ENCODE data around the gene ZNF14. TPM values are rescaled to one million over a fixed set of nuclear protein-coding genes. Genes with fewer than 3 reads are reported as not detected.
A peak's percentile ranks its signal among the peaks of the same experiment; 100 is the strongest.

ZNF14 gene
- total and polyA plus RNA-seq, 9 of the 15 experiments (the other 6 are each of a cell fraction or from before 2014, with no cell fraction given) = 1.9 to 7.0 (median 4.0) TPM

GRCh38 chr19:19663256-19664120 lies 69.4 kb downstream of the ZNF14 start, which contains the start of gene ATP13A1 (continued):
- TF ChIP-seq BRCA1 (IDR thresholded peaks at IDR 0.05) (no peak), BRCA1 (CRISPR knock-in tag; IDR thresholded peaks at IDR 0.05) (no peak), THRB (CRISPR knock-in tag; conservative IDR thresholded peaks at IDR 0.05) (peak; percentile 85; the same call in 1 of the 2 replicates), FOXJ2 (tag; IDR thresholded peaks at IDR 0.05) (peak; percentile 89), XRCC3 (IDR thresholded peaks at IDR 0.05) (no peak), ZNF24 (IDR thresholded peaks at IDR 0.05) (peak; percentile 33; the same call in 1 of the 2 replicates), CEBPB (tag; IDR thresholded peaks at IDR 0.05) (no peak), FOXO4 (CRISPR knock-in tag; IDR thresholded peaks at IDR 0.05) (no peak), ELK1 (CRISPR knock-in tag; IDR thresholded peaks at IDR 0.05) (no peak), GABPA (tag; conservative IDR thresholded peaks at IDR 0.05; ENCODE audit: low read depth) (peak; percentile 99), ZBTB40 (IDR thresholded peaks at IDR 0.05) (peak; percentile 96), ZBTB40 (CRISPR knock-in tag; IDR thresholded peaks at IDR 0.05) (no peak), HOMEZ (CRISPR knock-in tag; IDR thresholded peaks at IDR 0.05) (no peak)

Data from K562 (cell line).